NCI-H187 treated with DMSO at 0.1 percent for 48 hours (cell line): ENCODE data around the gene CD55.

ENCODE experiments used
- DNase-seq: peaks from one replicate; lab custom pipeline; 2025; lab: John Stamatoyannopoulos, UW

Gene CD55

DNA sequence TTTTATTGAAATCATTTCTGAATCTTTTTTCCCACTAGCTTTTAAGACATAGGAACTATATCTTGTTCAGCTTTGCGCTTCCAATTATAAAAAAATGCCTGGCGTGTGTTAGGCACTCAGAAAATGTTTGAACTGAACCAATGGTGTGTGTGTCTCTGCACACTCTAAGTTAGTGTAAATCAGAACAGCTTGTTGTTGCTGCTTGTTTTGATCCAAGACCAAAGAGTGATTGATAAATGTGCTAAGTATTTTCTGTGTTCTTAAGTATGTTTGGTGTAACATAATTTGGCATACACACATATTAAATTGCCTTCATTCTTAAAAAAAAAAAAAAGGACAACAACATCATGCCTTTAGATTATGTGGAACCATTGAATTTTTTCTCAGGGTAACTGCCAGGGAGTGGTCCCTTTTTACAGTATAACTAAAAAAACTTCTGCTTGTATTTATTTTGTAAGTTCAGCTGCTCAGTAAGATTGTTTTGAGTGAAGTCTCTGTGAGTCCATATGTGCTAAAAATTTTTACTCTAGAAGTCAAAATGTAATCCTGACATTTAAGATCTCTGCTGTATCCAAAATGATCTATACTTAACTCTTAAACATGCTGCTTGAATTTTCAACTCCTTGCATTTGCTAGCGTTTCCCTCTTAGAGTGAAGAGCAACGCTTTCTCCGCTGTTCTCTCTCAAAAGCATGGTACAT, 8.7 kb downstream of the CD55 start:
- no peak for DNase-seq

DNA sequence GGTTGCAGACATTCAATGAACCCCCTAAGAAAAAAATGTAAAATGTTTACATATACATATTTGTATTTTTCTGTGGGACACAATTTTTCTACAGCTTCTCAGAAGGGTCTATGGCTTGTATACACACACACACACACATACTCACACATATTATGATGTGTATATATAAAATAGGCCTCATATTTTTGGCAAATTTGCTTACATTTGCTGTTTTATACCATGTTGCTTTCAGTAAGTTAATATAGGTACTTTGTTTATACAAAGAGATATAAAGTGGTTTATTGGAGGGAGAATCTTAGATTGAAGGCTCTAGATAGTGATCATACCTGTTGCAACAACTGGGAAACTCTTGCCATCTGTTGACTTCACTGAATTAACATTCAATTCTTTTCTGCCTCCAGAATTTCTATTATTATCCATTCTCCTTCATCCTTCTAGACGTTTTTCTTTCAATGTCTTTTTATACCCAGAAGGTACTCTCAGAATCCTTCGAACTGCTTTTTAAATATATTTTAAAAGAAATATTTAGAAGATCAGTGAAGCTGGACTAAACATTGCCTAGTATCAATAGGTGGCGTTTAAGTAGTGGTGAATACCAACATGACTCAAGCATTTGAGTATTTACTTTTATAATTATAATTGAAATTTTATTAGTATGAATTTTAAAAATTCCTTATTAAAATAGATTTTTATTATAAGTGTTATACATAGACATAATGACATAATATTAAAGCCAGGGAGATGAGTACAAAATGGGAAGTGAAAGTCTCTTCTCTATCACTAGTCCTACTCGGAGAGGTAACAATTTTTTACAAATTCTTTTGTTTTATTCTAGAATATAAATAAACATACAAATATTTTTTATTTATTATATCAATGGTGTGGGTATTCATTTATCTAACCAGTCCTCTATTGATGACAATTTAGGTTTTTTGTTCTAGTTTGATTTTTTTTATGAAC, 10.2 kb downstream of the CD55 start:
- no peak for DNase-seq

DNA sequence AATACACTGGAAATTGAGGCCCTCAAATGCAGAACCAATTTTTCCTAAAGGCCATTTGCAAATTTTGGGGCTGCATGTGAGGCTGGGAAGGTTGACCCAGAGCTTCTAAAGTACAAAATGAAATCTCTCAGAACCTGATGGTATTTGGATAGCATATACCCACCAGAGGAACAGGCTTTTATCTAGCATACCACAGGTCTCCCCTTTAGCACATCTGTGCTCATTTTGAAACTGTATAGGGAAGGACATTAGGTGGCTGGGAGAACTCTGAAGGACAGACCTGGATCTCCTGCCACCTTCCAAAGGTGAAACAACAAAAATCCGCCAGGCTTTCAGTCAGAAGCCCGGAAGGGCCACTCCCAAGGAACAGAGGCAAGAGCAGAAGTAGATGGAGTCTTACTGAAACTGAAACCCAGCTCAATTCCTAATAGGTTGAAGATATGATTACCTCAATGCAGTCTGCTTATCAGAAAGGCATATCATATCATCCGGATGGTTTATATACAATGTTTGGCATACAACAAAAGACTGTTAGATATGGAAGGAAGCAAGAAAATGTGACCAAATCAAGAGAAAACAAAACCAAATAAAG, 11.6 kb downstream of the CD55 start:
- DNase-seq = no peak

DNA sequence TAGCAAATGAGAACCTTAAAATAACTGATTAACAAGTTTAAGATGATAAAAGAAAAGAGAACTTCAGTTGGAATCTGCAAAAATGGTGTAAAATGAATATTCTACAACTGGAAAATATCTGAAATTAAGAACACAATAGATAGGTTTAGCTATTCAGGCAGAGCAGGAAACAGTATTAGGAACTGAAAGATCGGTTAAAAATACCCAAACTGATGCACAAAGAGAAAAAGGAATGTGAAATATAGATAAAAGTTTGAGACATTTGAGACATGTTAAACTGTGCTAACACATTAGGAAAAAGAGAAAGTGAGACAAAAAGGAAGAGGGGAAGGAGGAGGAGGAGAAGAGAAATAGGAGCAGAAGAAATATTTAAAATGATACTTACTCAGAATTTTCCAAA, 12.1 kb downstream of the CD55 start:
- no peak for DNase-seq

DNA sequence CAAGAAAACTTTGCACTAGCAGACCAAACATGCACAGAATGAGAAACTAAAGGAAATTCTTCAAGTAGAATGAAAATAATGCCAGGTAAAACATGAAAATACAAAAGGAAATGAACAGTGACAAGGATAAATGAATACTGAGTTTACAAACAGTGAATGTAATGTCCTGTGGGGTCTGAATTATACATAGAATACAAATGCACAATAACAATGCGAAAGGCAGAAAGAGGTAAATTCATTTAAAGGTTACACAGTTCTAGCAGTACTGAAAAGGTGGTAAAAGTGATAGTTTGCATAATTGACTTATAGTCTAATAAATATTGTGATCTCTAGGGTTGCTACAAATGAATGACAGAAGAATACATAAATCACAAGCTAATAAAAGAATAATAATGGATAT, 12.9 kb downstream of the CD55 start:
- no peak for DNase-seq

DNA sequence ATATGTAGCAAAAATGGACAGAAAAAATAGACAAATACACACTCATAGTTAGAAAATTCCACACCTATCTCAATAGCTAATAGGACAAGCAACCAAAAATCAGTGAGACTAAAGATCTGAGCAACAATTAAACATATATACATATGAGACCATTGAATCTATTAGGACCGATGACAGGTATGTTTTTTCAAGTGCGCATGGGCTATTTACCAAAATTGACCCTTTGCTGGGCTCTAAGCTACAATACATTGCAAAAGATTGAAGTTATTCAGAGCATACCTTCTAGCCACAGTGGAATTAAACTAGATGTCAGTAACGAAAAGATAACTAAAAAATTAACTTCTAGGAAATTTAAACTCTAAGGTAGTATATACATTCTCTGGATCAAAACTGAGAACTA, 13.7 kb downstream of the CD55 start:
- DNase-seq = no peak

DNA sequence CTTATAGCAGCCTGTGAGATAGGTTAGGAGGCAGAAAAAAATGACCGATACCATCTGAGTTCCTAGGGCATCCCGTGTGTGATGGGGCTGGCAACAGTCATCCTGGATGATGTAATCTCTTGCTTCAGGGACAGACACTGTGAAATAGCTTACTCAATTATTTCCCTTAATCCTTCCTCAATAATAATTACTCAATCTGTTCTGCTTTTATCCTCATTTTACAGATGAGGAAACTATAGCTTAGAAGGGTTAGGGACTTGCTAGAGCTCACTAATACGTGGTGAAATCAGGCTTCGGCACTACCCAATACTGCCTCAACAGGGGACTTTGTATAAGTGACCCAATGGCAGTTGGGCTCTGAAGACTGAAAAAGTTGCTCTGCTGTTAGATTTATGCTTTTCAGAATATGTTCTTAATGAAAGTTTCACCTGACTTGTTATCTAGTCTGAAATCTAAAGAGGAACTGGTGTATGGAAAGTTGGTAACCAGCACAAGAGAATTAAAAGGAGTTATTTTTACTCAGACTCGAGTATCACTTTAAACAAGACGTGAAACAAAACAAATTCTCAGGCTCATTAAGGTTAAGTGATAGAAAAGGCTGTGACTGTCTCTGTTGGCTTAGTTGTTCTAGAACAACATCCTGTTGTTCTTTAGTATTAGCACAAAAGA, 14.4 kb downstream of the CD55 start:
- no peak for DNase-seq

DNA sequence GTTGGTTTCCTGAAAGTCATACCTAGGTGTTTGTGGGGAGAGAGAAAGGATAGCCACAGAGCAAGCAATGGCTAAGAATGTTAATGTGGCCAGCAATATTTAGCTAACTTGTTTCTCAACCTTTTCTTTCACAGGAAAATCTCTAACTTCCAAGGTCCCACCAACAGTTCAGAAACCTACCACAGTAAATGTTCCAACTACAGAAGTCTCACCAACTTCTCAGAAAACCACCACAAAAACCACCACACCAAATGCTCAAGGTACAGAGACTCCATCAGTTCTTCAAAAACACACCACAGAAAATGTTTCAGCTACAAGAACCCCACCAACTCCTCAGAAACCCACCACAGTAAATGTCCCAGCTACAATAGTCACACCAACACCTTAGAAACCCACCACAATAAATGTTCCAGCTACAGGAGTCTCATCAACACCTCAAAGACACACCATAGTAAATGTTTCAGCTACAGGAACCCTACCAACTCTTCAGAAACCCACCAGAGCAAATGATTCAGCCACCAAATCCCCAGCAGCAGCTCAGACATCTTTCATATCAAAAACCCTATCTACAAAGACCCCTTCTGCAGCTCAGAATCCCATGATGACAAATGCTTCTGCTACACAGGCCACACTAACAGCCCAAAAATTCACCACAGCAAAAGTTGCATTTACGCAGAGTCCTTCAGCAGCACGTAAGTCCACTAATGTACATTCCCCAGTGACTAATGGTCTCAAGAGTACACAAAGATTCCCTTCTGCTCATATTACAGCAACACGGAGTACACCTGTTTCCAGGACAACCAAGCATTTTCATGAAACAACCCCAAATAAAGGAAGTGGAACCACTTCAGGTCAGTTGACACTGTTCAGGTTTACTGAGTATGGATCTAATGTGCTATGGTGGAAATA, 15.3 kb downstream of the CD55 start:
- peak; percentile 45 for DNase-seq

DNA sequence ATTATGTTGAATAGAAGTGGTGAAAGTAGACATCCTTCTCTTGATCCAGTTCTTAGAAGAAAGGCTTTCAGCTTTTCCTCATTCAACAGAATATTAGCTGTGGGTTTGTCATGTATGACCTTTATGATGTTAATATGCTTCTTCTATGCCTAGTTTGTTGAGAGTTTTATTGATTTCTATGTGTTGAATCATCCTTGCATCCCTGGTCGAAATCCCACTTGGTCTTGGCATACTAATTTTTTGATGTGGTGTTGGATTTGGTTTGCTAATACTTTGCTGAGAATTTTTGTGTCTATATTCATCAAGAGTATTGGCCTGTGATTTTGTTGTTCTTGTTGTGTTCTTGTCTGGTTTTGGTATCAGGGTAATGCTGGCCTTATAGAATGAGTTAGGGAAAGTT, 20.9 kb downstream of the CD55 start:
- no peak for DNase-seq

DNA sequence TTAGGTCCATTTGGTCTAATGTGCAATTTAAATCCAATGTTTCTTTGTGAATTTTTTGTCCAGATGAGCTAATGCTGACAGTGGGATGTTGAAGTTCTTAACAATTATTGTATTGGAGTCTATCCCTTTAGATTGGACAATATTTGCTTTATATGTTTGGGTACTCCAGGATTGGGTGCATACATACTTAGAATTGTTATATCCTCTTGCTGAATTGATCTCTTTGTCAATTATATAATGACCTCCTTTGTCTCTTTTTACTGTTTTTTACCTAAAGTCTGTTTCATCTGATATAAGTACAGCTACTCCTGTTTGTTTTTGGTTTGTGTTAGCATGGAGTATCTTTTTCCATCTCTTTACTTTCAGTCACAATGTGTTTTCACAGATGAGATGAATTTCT, 22.2 kb downstream of the CD55 start:
- no peak for DNase-seq

DNA sequence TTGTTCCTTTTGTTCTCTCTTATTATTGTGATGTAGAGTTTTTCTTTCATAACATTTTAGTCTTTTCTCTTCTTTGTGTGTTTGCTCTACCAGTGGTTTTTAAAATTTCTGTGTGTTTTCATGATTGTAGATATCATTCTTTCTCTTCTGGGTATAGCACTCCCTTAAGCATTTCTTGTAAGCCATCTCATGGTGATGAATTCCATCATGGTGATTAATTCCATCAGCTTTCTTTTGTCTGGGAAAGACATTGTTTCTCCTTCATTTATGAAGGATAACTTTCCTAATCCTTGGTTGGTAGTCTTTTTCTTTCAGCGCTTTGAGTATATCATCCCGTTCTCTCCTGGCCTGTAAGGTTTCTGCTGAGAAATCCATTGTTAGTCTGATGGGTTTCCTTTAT, 22.7 kb downstream of the CD55 start:
- no peak for DNase-seq

DNA sequence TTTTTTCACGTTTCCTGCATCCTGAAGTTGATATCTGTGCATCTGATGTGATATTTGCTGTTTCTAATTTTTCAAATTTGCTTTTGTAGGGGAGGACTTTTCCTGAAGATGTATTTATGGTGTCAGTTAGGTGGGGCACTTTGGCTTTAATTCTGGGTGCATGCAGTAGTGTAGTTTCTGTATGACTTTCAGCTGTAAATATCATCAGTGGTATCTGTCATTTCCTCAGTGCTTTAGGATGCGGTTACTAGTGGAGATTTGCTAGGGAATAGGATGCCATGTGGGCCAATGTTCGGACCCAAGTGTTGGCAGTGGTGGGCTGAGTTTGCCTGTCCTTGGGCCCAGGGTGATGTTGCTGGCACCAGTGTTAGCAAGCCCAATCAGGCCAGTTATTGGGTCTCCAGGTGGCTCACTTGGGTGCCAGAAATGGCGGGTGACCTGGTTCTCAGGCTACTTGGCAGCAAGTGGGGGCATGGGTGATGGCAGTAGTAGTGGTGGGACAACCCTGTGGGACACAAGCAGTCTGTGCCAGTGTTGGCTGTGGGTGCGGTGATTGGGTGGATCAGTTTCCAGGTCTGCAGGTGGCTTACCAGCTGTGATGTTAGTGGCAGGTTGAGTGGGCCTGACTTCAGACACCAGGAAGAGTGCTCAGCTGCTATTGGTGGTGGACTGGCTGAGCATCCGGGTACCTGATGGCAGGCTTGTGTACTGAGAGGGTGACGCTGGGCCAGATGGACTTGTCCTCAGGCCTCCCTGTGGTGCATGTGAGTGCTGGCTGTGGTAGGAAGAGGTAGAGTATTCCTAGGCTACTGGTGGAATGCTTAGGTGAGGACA, 24.4 kb downstream of the CD55 start:
- DNase-seq = no peak

DNA sequence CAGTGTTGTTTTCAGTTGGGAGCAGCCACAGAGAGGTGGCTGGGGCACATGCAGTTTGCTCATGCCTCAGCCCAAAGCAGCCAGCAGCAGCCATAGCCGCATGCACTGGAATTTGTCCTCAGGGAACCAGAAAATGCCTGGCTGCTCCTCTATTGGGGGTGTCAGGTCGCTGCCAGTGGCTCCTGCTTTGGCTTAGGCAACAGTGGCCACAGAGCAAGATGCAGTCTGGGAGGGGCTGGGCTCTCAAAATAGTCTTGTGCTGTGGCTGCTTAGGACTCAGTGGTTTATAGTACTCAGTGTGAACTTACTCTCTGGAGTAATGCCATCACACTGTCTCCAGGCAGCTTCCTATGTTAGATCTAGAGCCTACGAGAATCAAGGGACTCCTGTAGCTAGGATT, 25.0 kb downstream of the CD55 start:
- no peak for DNase-seq

DNA sequence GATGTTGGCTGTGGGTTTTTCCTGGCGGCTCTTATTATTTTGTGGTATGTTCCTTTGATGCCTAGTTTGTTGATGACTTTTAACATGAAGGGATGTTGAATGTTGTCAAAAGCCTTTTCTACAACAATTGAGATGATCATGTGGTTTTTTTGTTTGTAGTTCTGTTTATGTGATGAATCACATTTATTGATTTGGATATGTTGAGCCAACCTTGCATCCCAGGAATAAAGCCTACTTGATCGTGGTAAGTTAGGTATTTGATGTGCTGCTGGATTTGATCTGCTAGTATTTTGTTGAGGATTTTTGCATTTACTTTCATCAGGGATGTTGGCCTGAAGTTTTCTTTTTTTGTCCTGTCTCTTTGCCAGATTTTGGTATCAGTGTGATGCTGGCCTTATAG, 28.5 kb downstream of the CD55 start:
- no peak for DNase-seq

DNA sequence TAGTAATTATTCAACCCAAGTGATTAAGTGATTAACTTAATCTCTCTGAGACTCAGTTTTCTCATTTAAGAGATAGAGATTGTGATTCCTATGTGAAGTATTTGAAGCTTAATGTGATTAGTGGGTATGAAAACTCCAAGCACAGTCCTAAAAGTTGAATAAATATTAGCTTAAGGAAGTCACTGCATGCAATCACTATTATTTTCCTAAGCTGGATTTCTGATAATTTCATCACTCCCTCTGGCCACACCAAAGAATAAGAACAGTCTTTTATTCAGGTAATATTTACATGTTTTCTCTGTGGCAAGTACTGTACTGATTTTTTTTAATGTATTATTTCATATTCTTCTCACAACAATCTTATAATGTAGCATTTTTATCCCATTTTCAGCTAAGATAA, 31.1 kb downstream of the CD55 start:
- DNase-seq = no peak

DNA sequence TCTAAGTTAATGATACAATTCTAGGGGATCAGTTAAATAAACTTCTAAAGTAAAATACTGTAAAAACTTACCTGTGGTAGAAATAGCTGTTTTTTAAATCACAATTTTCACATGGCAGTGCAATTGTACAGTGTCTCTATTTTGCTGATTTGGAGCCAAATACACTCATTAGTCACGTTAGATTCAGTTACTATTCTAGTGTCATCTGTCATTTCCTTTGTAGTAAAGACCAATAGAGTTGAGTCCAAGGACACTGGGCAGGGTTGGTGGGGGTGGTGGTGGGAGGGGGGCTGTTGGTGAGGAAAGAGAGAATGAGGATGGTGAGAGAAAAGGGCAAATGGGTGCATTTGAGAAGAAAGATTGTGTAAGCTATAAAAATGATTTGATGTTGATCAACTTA, 33.6 kb downstream of the CD55 start:
- no peak for DNase-seq

DNA sequence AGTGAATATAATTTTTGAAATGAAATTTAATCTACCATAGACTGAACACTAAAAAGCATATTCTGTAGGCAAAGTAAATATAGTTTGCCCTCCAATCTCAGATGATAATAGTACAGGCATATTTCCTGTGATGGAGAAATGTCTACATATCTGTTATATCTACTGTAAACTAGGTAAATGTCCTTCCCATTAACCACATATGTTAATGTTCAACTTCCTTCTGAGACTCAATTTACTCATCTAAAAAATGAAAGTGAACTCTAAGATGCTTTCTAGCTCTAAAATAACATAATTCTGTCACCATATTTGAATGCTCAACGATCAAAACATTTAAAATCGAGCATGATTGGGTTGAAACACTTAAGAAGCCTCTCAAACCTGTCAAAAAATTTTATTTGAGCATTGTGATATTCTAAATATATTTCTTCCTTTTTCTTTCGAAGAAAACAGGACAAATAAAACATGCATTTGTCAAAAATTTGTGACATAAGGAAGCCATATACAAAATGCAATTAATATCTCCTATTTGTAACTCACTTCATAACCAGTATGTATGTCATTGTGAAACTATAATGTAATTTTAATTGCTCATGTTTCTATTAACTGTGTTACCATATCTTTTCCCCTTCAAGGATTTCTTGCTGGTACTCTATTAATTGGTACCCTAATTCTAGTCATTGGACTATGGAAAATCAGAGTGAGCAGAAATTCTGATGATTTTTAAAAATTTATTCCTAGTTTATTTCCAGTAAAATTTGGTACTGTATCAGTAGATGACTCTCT, 34.2 kb downstream of the CD55 start:
- DNase-seq = no peak

DNA sequence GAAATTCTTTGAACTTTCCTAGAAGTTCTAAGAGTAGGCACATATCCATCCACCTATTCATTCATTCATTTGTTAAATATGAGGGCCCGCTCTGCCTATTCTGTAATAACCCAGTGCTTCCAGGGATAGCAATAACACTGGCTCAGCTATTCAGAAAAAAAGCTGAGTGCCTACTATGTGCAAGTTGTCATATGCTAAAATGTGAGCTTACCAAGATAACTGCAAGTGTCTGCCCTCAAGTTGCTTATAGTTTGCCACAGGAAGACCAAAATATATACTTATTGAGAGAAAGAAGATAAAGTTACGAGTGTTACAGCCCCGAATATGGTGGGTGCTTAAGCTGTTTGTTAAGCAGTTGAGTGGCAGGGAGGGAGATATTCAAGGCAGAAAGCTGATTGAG, 39.6 kb downstream of the CD55 start:
- no peak for DNase-seq

DNA sequence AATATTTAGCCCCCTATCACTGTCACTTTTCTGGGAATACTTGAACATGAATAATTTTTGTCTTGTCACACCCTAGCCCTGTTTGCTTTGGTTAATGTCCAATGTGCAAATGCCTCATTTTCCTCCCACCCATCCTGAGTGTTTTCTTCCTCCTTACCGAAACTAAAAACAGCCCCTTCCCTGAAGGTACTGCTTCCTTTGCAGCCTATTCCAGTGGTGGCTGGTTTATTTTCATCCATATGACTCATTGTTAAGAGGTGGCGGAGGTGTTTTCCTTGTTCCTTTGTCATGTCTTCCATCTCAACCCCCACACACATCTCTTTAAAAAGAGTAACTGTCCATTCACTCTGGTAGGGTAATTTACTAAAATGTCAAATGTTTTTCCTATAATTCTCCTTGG, 40.4 kb downstream of the CD55 start:
- DNase-seq = no peak
